Activated CD8-positive, alpha-beta memory T cell treated with anti-CD3 and anti-CD28 coated beads for 48 hours (primary cell): Measurements from ENCODE around the gene MGST1.

Experiments
- DNase-seq, 3 experiments: peaks; one replicate each; pipeline ENCODE4 v3.0.0-alpha.2; 2020; ENCODE audit warnings: low read depth in 2 of 3, low spot score in 2 of 3

The MGST1 gene, protein sequence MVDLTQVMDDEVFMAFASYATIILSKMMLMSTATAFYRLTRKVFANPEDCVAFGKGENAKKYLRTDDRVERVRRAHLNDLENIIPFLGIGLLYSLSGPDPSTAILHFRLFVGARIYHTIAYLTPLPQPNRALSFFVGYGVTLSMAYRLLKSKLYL

GRCh38 chr12:16347391-16348298 lies at the start of gene MGST1:
Gene MGST1, plus strand, starts transcription at chr12:16347645. Its CDS starts 6,608 bp downstream, at chr12:16354253.
- DNase-seq, result no peak

GRCh38 chr12:16299403-16299802 lies 48.0 kb upstream of the MGST1 start:
- DNase-seq, result no peak

DNA sequence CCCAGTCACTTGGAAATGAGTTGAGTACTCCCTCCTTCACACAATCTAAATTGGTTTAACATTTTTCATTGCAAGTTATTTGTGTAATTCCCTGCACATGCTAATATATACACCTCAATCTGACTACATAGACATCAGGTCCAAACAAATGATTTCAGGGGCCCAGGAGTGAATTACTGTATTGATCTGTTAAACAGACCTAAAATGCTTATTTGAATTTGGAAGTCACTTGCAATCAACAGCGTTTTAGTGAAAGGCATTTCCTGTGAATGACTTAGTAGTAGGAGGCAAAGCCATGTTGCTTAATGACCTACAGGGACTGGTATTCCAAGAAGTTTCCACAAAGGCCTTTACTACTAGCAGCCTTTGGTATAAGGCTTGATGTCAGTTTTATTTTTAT lies 47.3 kb upstream of the MGST1 start:
- no peak for DNase-seq

GRCh38 chr12:16300736-16301135 lies 46.7 kb upstream of the MGST1 start:
- DNase-seq, result no peak

DNA sequence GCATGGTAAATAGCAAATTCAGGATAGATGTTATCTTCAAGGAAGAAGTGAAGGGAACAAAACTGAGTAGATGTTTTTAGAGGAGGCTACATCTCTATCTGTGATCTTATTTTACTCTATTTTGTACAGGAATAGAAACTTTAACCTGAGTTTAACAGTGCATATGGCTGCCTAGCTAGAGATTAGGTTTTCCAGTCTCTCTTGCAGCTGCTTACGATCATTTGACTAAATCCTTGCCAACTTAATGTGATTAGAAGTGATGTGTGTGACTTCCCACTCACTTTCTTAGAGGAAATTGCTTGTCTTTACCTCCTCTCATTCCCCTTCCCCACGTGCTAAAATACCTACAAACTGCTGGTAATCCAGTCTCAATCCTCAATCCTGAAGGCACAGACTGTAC lies 43.5 kb upstream of the MGST1 start:
- DNase-seq, result no peak

DNA sequence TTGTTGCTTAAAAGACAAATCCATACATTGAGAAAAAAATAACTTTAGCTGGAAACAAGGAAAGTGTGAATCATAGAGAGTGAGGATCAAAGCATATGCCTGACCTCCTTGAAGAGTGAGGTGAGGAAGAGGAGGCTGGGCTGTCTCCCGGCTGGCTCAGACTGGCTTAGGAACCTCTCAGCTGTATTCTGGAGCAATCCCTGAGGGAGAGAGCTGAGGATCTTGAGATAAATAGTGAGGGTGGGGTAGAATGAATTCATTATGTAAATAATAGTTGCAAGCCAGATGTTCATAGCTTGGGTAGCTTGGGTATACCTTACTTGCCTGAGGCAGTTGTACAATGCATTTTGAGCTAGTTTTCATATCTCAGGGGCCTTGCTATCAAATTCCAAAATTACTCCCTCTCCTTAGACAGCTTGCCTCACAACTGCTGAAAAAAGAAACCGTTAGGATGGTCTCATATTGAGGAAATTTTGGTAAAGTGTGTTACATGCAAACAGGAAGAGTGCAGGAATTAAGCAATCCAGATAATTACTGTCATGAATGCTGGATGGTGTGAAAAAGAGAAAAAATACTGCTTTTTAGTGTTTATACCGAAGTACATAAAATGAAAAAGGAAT lies 39.5 kb upstream of the MGST1 start:
- no peak for DNase-seq

DNA sequence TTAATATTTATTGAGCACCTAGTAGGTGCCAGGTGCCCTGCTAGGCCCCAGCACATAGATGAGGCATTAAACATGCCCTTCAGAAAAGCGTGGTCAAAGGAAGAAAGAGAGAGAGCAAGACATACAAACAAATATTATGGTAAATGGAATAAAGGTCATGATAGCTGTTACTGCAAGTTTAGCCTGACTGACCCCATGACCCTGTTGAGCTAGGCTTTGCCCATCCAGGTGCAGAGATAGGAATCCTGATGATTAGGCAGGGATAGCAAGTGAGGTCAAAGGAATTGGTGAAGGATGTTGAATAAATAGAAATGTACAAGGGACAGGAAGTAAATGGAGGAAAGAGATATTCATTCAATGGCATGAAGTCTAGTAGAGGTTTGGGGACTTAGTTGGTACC lies 36.5 kb upstream of the MGST1 start:
- DNase-seq, result no peak

DNA sequence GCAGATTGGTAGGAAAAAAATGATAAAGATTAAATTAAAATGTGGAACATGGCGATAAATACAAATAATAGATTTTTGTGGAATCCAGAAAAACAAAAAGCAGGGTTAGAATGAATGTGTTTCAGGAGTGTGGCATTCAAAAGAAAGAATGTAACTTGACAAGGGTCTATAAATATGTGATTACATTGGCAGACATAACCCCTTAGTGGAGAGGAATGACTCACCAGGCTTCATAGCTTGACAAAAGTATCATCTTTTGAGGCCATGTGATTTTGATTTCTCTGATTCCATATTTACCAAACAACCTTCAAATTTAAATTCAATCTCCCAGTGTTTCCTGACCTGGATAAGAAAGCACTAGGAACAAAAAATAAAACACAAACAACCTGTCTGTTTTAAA lies 24.4 kb upstream of the MGST1 start:
- DNase-seq, result no peak

GRCh38 chr12:16323638-16324037 lies 23.8 kb upstream of the MGST1 start:
- no peak for DNase-seq

DNA sequence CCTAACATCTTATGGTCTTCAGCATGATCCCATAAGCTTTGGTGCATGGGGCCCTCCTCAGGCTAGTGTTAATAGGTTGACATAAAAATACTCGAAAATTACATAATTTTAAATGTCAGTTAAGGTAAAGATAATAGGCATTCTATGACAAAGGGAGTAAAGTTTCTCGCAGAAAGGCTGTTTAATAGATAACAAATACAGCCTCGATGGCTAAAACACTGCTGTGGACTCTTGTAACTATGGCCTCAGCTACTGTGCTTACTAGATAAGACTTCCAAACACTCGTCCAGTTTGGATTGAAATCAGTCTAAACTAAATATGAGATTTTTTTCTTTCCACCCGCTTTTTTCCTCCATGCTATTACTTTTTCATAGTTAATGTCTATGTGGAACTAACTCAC lies 23.2 kb upstream of the MGST1 start:
- DNase-seq, result no peak

GRCh38 chr12:16324772-16325171 lies 22.7 kb upstream of the MGST1 start:
- no peak for DNase-seq

DNA sequence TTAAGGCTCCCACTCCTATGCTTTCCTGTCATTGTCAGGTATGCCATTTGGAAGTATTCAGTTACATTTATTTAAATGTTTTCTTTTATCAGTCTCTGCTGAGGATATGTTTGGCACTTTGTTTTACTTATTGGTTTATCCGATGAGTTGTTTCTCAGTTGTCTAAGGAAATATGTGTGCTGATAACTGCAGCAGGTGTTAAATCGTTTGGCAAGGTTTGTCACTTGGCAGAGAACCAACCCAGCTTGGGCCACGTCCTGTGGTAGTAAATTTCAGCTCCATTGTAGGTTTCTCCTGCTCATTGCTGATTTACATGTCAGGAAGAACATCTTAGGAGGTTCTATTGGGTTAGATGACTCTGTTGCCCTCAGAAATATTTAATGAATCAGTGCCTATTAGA lies 22.0 kb upstream of the MGST1 start:
- DNase-seq, result no peak

GRCh38 chr12:16327963-16328362 lies 19.5 kb upstream of the MGST1 start:
- DNase-seq, result no peak

- no peak for DNase-seq
These were observed 17.9 kb upstream of the MGST1 start for GRCh38 chr12:16329594-16329993.

- no peak for DNase-seq
These were observed 16.9 kb upstream of the MGST1 start for GRCh38 chr12:16330560-16330959.

- no peak for DNase-seq
These were observed 15.4 kb upstream of the MGST1 start for GRCh38 chr12:16331998-16332397.

DNA sequence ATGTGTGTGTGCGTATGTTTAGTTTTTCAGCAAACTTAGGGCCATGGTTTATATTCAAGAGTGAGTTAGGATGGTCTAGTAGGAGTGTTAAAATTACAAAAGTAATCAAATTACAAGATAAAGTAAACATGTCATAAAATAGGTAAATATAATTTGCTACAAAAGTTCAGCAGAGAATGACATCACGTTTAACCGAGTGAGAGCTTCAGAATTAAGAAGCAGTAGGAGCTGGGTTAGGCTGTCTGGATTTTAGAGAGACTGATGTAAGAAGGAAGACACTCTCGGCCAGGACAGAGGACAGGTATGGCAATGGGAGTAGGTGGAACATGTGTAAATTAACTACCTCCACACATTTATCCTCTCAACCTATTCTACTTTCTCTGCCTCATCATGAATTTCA lies 11.6 kb upstream of the MGST1 start:
- no peak for DNase-seq

DNA sequence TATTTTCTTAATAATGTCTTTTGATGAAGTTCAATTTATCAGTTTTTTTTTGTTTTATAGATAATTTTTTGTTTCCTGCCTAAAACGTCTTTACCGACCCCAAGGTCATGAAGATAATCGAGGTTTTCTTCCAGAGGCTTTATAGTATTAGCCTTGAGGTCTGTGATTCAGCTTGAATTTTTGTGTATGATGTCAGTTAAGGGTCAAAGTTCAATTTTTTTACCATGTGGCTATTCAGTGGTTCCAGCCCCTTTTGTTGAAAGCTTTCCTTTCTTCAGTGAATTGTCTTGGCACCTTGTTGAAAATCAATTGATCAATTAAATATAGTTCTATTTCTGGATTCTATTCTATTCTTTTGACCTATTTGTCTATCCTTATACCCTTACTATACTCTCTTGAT lies 3.2 kb upstream of the MGST1 start:
- DNase-seq, result no peak

GRCh38 chr12:16345105-16345504 lies 2.3 kb upstream of the MGST1 start:
- DNase-seq, result no peak

DNA sequence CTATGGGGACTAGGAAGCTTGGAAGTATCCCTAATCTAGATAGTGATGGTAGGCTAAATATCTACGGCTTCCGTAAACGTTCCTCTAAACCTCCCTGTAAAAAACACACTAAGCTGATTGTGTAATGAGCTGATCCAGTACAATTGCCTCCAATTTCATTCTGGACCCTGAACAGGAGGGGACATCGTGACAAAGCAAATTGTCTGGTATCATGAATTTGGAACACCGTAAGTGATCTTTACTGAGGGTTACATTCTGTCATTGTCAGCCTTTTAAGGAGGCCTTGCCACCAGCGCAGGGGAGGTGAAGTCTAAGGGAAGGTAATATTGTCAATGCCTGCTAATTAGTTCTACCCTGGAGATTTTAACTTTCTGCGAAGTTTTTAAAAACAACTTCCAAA lies 487 bp upstream of the MGST1 start:
- DNase-seq, result no peak

- DNase-seq, result no peak
These were observed 1.1 kb downstream of the MGST1 start for GRCh38 chr12:16348435-16349130.

- DNase-seq, result no peak
These were observed 1.7 kb downstream of the MGST1 start for GRCh38 chr12:16349131-16349460.
